GM12872 (cell line): ENCODE measurements around the gene CAPZA2.

Source experiments
- TF ChIP-seq, protein P1 (sequence below): IDR thresholded peaks from 3 replicates; pipeline ENCODE4 v1.5.1; 2011; ENCODE audit warnings: low read depth, mild to moderate bottlenecking, low read length, moderate library complexity; ENCODE audit not compliant: insufficient read depth

The CAPZA2 gene

DNA sequence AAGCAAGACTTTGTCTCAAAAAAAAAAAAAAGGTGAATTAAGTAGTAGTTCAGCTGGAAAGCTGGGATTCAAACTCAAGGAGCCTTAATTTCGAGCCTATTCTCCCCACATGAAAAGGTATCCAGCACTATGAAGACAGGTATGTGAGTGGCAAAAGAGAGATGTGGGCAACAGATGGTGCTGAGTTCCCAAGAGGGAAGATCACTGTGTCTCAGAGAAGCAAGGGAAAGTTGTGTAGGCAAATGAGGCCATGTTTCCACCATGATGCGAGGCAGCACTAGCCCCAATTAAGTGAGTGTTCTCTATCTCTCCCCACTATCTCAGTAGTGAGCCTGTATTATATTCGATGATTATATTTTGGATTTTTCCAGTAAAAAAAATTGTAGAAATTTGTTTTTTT lies 71.1 kb downstream of the CAPZA2 start:
- TF ChIP-seq, protein P1, sequence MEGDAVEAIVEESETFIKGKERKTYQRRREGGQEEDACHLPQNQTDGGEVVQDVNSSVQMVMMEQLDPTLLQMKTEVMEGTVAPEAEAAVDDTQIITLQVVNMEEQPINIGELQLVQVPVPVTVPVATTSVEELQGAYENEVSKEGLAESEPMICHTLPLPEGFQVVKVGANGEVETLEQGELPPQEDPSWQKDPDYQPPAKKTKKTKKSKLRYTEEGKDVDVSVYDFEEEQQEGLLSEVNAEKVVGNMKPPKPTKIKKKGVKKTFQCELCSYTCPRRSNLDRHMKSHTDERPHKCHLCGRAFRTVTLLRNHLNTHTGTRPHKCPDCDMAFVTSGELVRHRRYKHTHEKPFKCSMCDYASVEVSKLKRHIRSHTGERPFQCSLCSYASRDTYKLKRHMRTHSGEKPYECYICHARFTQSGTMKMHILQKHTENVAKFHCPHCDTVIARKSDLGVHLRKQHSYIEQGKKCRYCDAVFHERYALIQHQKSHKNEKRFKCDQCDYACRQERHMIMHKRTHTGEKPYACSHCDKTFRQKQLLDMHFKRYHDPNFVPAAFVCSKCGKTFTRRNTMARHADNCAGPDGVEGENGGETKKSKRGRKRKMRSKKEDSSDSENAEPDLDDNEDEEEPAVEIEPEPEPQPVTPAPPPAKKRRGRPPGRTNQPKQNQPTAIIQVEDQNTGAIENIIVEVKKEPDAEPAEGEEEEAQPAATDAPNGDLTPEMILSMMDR, result no peak

GRCh38 chr7:116934580-116934979 lies 72.2 kb downstream of the CAPZA2 start:
- TF ChIP-seq, protein P1, result no peak

DNA sequence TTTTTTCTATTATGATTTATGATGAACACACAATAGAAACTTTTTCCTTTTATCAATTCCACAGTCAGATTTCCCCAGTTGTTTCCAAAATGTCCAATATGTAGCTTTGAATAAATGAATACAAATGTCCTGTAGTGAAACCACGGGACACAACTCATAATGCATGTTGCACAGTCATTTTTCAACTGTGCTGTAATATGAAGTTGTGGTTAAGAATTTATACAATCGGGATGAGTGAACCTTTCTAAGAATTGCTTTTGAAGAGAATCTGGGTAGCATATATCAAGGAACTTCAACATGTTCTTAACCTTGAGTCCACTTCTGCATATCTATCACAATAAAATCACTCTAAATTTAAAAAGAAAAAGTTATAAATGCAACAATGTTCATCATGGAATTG lies 76.3 kb downstream of the CAPZA2 start:
- TF ChIP-seq, protein P1, result no peak

GRCh38 chr7:116940689-116941370 lies 78.4 kb downstream of the CAPZA2 start:
- TF ChIP-seq, protein P1, result no peak

GRCh38 chr7:116942504-116942903 lies 80.1 kb downstream of the CAPZA2 start:
- TF ChIP-seq, protein P1, result no peak

DNA sequence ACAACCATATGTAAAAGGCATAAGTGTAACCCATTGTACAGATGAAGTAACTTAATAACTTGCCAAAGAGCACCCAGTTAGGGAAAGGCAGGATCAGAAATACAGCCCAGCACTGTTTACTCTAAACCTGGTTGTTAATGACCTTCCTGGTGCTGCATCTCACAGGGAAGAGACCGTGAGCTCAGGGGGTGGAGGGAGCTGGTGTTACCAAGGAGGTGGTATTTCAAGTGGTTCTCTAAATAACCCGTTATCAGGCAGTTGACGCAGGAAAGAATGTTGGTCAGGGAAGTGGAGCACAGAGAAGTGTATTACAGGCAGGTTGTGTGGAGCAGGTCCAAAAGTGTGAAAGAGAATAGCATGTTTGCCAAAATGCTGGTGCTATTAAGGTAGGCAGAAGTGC lies 86.5 kb downstream of the CAPZA2 start:
- TF ChIP-seq, protein P1, result no peak

- TF ChIP-seq, protein P1, result no peak
Measured at GRCh38 chr7:116949941-116950801, 87.8 kb downstream of the CAPZA2 start.
